Epithelial cell of esophagus (primary cell): ENCODE data around the gene TM2D3.
"Not testable (repeated sequence)": the region's sequence is repeated elsewhere in the genome, so short reads cannot be mapped to it uniquely, and the experiment has no call there.

ENCODE experiments used
- DNase-seq: peaks from one replicate; pipeline ENCODE4 v3.0.0; 2010; ENCODE audit warnings: low read depth
- H3K4me3 ChIP-seq: 2 replicates; pipeline ENCODE4 v1.5.1; 2011; ENCODE audit warnings: mild to moderate bottlenecking, low read length, control low read depth
- CTCF ChIP-seq: IDR thresholded peaks from 2 replicates; pipeline ENCODE4 v1.5.1; 2011; ENCODE audit warnings: low read depth, mild to moderate bottlenecking, low read length, control low read depth, inconsistent platforms; ENCODE audit not compliant: insufficient read depth; ENCODE audit errors: missing control alignments

The TM2D3 gene

GRCh38 chr15:101637919-101638318 is 14.3 kb downstream of the TM2D3 start:
- DNase-seq, result no peak
- no peak for TF ChIP-seq CTCF
- H3K4me3 ChIP-seq, result no peak overlapping the region

- no peak overlapping the region for H3K4me3 ChIP-seq
- DNase-seq, result peak; percentile 85
- TF ChIP-seq CTCF, result no peak
These were observed 14.7 kb downstream of the TM2D3 start for GRCh38 chr15:101637516-101637915.

GRCh38 chr15:101637038-101637437 is 15.1 kb downstream of the TM2D3 start:
- DNase-seq, result no peak
- no peak overlapping the region for H3K4me3 ChIP-seq
- TF ChIP-seq CTCF, result no peak

GRCh38 chr15:101635944-101636727 is 16.0 kb downstream of the TM2D3 start:
- no peak for DNase-seq
- no peak for TF ChIP-seq CTCF
- H3K4me3 ChIP-seq, result no peak overlapping the region

- no peak for TF ChIP-seq CTCF
- no peak for DNase-seq
- H3K4me3 ChIP-seq, result no peak overlapping the region
These were observed 18.8 kb downstream of the TM2D3 start for GRCh38 chr15:101633356-101633755.

GRCh38 chr15:101626729-101627128 is 25.5 kb downstream of the TM2D3 start:
- not testable (repeated sequence) for H3K4me3 ChIP-seq, DNase-seq

- DNase-seq, result peak; percentile 37
- no peak for TF ChIP-seq CTCF
- no peak overlapping the region for H3K4me3 ChIP-seq
These were observed 26.2 kb downstream of the TM2D3 start for GRCh38 chr15:101625980-101626379.
